ENCODE measurements around the gene KLHDC7A. TPM values are rescaled to one million over a fixed set of nuclear protein-coding genes. Genes with fewer than 3 reads are reported as not detected.

Gene KLHDC7A
- total RNA-seq, 2 experiments from 2014 or later = not detected

- ChIA-PET CTCF (no interaction called here), POLR2A (no interaction called here)
Observed at GRCh38 chr1:18501833-18502232, 21.1 kb downstream of the KLHDC7A start.

GRCh38 chr1:18504609-18505008, 23.9 kb downstream of the KLHDC7A start:
- CTCF ChIA-PET = no interaction called here
- POLR2A ChIA-PET = no interaction called here

GRCh38 chr1:18505666-18506065, 24.9 kb downstream of the KLHDC7A start:
- ChIA-PET CTCF (no interaction called here), POLR2A (no interaction called here)

- CTCF ChIA-PET = no interaction called here
- POLR2A ChIA-PET = no interaction called here
Observed at GRCh38 chr1:18508084-18508483, 27.4 kb downstream of the KLHDC7A start.

GRCh38 chr1:18511149-18511873, 30.6 kb downstream of the KLHDC7A start:
- ChIA-PET CTCF (no interaction called here), POLR2A (no interaction called here)

- POLR2A ChIA-PET = no interaction called here
- CTCF ChIA-PET = no interaction called here
Observed at GRCh38 chr1:18511874-18512150, 31.1 kb downstream of the KLHDC7A start.

- ChIA-PET POLR2A (no interaction called here), CTCF (no interaction called here)
Observed at GRCh38 chr1:18512883-18513282, 32.2 kb downstream of the KLHDC7A start.

GRCh38 chr1:18513995-18514394, 33.3 kb downstream of the KLHDC7A start:
- CTCF ChIA-PET = no interaction called here
- POLR2A ChIA-PET = no interaction called here

GRCh38 chr1:18515120-18515667, 34.5 kb downstream of the KLHDC7A start:
- POLR2A ChIA-PET = no interaction called here

GRCh38 chr1:18516473-18516872, 35.7 kb downstream of the KLHDC7A start:
- POLR2A ChIA-PET = no interaction called here
- CTCF ChIA-PET = no interaction called here

More at GRCh38 chr1:18515120-18515667, 34.5 kb downstream of the KLHDC7A start:
- CTCF ChIA-PET = no interaction called here

GRCh38 chr1:18526436-18527275, 45.9 kb downstream of the KLHDC7A start:
- ChIA-PET CTCF (no interaction called here), POLR2A (no interaction called here)

- CTCF ChIA-PET = no interaction called here
- POLR2A ChIA-PET = no interaction called here
Observed at GRCh38 chr1:18527514-18527913, 46.8 kb downstream of the KLHDC7A start.

- ChIA-PET CTCF (no interaction called here), POLR2A (no interaction called here)
Observed at GRCh38 chr1:18527921-18528320, 47.2 kb downstream of the KLHDC7A start.

GRCh38 chr1:18528616-18529015, 47.9 kb downstream of the KLHDC7A start:
- ChIA-PET POLR2A (no interaction called here), CTCF (no interaction called here)

GRCh38 chr1:18529714-18530113, 49.0 kb downstream of the KLHDC7A start:
- CTCF ChIA-PET = no interaction called here
- POLR2A ChIA-PET = no interaction called here

GRCh38 chr1:18530587-18531502, 50.1 kb downstream of the KLHDC7A start:
- ChIA-PET POLR2A (no interaction called here), CTCF (no interaction called here)

GRCh38 chr1:18531503-18531845, 50.7 kb downstream of the KLHDC7A start:
- ChIA-PET POLR2A (no interaction called here), CTCF (no interaction called here)

- ChIA-PET CTCF (no interaction called here), POLR2A (no interaction called here)
Observed at GRCh38 chr1:18532390-18533170, 51.9 kb downstream of the KLHDC7A start.

GRCh38 chr1:18533259-18533658, 52.5 kb downstream of the KLHDC7A start:
- CTCF ChIA-PET = no interaction called here
- POLR2A ChIA-PET = no interaction called here

GRCh38 chr1:18534810-18535205, 54.1 kb downstream of the KLHDC7A start:
- ChIA-PET POLR2A (no interaction called here), CTCF (no interaction called here)

Measured in activated CD8-positive, alpha-beta memory T cell treated with anti-CD3 and anti-CD28 coated beads for 36 hours (primary cell).